GM18867 (cell line): ENCODE measurements around the gene TNFRSF13B.
A peak's percentile ranks its signal among the peaks of the same experiment; 100 is the strongest.
"Not testable (repeated sequence)": the region's sequence is repeated elsewhere in the genome, so short reads cannot be mapped to it uniquely, and the experiment has no call there.

ENCODE experiments used
- ATAC-seq: cut with Tn5 transposase; IDR thresholded peaks from one replicate; pipeline ENCODE4 v1.9.1; 2021; ENCODE audit warnings: mild to moderate bottlenecking, moderate library complexity; ENCODE audit not compliant: unreplicated experiment

TNFRSF13B gene

DNA sequence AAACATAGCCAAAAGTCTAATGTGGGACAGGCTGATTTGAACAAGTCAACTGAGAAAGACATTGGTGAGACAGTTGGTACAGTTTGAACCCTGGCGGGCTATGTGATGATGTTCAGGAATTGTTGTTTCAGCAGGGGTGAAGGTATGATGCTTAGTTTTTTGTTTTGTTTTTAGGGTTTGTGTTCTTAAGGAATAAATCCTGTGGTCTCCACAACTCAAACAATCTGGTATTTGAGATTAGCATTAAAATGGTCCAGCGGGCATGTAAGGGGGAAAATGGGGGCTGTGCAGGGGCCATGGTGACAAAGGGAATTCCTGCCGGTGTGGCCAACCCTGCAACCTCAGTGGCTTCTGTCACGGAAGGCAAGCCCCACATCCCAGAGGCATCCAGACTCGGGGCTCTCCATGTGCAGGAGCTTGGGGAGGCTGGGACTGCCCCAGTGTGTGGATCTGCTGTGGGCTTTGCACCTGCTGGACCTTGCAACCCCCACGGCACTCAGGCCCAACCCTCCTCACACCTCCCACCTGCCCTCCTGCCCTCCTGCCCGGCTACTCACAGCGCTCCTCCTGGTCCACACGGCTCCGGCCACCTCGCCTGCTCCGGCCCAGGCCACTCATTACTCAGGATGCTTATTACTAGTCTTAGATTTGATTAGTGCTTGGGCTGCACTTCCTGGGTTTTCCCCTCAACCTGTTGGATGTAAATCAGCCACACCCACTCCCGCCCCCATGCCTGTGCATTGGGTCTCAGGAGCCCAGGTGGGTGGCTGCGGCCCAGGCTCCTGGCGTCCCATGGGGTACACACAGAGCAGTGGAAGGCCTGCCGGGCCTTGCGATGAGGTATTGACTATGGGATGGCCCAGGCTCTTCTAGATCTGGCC is at the start of gene TNFRSF13B:
Gene TNFRSF13B, minus strand, starts transcription at position 661 of the 881 bp plus-strand sequence. Its CDS starts 43 bp downstream, at position 618.
- ATAC-seq: peak; percentile 32

DNA sequence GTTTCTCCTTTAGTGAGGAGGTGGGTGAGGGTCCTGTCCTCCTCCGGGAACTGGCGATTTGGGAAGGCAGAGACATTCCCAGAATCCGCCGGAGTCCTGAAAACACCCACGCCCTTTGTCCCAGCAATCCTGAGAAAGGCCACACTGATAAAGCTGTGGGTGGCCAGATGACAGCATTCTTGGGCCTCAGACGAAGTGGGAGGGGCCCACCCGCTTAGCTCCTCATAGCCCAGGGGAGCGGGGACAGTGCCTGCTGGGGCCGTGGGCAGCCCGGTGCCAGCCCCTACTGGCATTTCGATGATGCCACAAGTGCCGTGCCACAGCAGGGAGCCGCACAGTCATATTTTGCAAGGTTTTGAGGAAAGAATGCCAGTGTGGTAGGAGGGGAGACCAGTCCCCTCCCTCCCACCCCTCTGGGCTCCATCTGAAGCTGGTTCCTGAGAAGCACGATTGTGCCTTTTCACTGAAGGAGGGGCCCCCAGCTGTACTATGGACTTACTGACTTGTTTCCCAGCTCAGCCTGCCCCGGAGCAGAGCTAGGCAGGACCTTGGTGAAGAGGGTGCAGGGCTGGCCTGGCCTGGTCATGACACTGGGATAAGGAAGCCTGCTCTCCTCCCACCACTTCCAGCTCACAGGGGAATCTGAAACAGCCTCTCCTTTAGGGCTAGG is 49.4 kb upstream of the TNFRSF13B start:
- ATAC-seq: no peak

DNA sequence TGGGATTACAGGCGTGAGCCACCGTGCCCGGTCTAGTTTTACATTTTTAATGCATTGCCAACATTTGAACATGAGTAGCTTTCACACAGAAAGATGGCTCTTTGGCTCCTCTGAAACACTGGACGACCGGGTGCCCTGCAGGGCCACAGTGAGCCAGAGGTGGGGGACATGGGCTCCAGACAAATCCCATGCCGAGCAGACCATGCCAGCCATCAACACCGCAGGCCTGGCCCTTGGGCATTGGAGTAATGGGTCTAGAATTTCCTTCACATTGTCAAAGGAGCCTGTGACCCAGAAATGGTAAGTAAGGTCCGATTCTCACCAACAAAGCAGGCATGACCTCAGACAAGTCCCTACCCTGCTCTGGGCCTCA is 48.9 kb upstream of the TNFRSF13B start:
- ATAC-seq: no peak

DNA sequence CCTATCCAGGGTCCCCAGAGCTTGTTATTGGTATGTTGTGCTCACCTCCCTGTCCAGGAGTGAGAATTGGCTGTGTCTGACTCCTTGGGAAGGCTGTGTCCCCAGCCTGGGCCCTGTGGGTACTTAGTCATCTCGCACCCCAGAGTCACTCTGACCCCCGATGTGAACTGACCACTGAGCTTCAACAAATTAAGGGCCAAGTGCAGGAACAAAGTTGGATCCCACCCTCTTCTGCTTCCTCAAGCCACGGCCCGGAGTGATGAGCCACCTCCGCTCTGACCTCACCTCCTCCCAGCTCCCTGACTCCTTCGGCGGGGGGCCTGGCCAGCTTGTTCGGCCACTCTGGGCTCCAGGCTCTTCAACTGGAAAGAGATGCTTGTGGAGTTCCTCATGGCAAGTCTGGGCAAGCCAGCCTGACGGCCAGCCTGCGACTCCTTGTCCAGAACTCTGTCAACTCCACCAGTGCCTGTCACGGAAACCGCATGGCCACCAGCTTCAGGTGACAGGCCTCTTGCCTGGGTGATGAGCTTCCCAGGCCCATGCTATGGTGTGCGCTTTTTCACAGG is 48.1 kb upstream of the TNFRSF13B start:
- no peak for ATAC-seq

DNA sequence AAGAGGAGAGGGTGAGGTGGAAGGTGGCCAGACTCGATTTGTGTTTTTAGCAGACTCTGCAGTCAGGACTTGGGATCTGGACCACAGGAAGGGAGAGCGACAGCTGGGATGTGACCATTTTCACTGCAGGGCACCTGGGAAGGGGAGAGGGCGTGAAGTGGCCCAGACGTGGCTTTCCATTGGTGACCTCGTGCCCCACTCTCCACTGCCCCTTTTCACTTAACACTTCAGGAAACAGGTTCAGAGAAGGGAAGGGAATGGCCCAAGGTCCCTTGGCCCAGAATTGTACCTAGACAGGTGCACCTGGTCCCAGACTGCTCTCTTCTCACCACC is 47.5 kb upstream of the TNFRSF13B start:
- ATAC-seq: no peak

DNA sequence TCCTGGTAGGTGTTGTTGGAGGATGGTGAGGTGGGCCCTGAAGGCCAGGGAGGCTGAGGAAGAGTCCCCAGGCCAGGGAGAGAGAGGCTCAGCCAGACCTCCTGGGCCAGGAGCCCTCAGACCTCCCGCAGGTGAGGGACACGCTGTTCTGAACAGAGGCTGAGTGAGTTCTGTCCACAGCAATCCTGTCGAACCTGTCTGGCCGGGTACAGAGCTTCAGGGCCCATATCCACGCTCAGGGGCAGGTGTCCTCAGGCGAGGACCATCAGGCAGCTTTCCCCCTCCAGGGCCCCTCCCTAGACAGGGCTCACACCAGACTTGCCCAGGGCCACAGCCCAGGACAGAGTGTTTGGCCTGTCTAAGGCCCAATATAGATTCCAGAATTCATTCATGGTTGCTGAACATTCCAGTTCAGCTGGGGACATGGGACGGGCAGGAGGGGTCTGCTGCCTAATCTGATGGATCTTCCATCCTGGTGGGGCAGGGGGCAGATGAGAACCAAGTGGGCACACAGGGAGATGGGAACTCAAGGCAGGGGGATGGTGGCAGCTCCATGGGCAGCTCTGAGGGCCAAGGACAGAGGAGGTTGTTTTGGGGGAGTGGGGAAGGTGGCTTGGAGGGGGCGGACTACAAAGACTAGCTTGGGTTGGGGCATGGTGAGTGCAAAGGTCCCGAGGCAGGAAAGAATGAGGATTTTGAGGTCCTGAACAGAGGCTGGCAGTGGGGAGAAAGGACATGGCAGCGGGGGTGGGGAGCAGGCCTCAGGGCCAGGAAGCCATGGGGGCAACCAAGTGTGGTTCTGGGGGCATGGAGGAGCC is 46.9 kb upstream of the TNFRSF13B start:
- ATAC-seq: no peak

DNA sequence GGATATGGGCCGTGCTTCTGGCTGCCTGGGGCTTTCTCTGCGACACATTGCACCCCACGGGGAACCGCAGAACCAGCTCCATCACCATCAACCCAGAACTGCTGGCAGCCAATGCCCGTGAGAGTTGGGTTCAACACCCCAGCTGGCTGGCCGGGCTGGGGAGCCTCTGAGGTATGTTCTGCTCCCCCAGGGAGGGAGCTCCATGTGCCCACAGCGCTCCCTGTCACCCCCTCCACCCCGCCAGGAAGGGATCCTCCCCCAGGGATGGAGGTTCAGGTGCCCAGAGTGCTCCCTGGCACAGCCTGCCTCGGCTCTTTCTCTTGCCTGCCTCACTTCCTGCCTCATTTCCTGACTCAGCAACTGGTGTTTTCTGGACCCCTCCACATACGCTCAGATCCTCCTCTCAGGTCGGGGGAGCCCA is 46.1 kb upstream of the TNFRSF13B start:
- no peak for ATAC-seq

DNA sequence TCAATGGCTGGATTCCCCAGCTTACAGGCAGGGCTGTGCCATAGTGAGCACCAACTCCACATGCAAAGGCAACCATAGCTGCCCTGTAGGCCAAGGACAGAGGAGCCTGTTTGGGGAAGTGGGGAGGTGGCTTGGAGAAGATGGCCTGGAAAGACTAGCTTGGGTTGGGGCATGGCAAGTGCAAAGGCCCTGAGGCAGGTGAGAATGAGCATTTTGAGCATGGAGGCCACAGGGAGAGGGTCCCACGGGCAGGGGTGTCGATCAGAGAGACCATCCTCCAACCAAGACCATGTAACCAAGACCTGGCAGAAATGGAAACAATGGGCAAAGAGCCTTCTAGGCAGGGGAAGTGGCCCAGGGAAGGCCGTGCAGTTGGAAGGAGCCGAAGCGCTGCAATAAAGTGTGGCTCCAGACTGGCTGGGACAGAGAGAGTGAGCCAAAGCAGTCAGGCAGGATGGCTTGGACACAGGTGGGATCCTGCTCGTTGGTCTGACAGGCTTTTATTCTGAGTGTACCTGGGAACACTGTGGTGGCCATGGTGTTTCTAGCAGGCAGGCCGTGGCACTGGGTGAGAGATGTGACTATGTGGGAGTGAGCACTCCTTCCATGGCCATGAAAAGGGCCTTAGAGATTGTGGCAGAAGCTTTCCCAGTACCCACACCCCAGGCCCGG is 45.6 kb upstream of the TNFRSF13B start:
- ATAC-seq: no peak

DNA sequence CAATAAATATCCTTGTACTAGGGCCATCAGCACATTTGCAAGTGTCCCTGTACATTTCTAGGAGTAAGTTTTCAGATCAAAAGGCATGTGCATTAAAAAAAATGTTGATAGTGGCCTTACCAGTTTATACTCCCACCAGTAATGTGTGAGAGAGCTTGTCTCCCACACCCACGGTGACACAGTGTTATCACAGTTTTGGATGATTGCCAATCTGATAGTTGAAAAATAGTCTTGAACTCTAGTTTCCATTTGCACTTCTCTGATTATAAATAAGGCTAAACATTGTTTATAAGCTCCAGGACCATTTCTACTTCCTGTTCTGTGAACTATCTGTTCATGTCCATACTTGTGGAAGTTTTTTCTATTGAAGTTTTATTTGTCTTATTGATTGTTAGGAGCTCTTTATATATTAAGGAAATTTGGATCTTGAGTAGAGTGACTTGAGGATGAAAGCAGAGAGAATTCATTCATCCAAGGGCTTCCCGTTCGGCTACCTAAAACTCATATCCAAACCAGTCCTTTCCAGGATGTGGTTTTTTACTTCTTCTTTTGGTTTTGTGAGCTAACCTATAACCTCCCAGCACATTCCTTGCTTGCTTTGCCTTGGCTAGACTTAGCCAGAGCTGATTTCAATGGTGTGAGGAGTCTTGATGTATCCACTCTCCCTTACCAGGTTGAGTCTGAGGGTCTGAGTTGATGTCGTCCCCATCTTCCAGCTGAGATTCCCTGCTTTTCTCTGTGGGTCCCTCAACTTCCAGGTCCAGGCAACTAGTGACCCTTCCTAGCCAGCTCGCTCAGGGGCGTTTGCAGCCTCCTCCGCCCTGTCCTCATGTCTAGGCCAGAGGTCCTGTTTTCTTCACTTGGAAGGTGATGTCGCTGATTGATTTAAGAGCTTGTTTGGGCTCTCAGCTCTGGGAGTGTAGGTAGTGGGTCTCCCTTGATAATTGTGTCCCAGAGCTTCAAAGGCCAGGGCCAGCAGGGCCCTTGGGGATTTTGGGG is 44.6 kb upstream of the TNFRSF13B start:
- ATAC-seq: not testable (repeated sequence)

DNA sequence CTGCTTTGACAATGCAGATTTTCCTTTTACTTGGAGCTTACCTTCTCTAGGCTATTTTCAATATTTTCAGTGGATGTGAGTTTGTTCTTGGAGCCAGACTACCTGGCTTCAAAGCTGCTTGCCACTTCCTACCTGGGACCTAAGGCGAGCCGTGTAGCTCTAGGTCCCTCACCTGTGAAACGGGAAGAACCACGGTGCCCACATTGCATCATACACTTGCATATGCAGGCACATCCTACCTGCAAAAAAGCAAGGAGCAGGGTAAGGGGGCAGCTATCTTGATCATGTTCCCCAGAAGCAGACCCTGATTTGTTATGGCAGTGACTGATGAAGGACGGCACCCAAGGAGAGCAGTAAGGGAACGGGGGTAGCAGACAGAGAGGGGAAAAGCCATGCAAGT is 43.3 kb upstream of the TNFRSF13B start:
- no peak for ATAC-seq

DNA sequence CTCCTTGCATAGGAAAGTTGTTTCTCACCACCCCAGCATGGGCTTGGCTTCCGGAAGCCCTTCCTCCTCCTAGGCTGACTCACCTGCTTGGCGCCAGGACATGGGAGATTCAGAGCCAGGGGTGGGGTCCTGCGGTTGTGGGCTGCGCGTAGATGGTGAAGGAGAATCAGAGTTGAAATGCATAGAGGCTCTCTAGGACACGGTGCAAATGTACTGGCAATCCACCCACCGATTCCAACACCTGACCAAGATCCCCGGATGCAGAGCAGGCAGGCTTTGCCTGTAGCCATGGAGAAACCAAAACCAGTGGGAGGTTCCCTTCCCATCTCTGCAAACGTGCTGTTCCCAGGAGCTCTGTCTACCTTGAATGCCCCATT is 42.8 kb upstream of the TNFRSF13B start:
- not testable (repeated sequence) for ATAC-seq

DNA sequence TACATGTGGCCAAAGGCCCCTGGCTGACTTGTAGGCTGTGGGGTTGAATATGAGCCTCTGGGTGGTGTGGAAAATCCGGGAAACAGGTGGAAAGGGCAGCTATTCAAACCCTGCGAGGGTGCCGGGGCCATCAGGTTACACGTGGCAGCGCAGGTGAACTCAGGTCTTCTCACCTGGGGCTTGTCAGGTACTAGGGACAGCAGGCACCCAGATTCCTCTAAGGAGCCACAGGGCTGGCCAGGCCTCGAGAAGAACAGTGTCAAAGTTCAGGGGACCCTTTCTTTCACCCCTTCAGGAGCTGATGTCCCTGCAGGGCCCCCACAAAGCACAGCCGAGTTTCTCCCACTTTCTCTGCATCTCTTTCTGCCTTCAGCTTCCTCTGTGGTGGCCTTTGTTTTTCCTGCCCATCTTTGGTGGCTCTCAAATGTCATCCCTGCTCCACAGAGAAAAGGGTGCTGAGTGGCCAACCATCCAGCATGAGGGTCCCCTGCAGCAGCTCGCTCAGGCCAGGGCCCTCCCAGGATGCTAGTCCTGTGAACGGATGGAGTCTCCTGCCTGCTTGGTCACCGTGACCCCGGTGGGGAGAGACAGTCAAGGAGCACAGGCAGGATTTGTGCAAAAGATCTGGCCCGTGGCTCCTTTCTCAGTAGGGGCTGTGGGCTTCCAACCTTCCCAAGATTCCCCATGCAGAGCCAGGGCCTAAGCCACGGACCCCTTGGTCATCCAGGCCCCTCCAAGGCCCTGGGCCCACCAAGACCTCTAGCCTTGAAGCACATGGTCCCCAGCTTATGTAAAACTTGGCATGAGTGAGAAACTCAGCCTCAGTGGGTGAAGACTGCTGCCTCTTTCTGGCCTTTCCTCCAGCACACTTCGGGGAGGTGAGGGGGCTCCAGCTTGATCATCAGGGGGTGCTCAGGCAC is 42.2 kb upstream of the TNFRSF13B start:
- ATAC-seq: not testable (repeated sequence)

DNA sequence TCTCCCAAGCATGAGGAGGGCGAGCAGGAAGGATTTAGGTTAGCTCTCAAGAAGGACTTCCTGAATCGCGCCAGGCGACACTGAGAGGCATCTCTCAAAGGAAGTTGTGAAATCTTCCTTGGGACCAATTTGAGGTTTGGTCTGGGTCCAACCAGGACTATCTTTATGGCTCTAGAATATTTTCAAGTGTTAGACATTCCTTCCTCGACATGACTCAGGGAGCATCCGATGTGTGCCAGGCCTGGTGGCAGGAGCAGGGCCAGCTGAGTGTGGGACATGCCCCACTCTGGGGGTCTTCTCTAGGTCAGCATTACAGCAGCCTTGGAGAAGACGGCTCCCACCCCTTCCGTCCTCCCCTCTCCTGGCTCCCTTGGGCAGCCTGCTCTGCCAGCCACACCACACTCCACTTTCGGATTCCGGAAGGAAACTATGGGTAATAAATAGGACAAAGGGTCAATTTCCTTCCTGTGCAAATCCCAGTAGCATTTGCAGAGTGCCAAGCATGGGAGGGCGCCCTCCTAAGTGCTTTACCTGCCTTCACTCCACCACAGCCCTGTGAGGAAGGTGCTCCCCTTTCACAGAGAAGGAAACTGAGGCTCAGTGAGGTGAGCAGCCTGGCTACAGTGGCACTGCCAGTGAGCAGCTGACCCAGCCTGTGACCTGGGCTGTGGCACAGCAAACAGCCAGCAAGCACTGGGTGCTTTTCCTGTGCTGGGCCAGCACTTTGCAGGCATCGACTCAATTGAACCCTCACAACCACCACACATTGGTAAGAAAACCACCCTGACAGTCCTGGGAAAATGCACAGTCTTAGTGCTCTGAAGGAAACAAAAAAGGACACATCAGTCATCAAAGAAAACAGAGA is 39.4 kb upstream of the TNFRSF13B start:
- not testable (repeated sequence) for ATAC-seq

DNA sequence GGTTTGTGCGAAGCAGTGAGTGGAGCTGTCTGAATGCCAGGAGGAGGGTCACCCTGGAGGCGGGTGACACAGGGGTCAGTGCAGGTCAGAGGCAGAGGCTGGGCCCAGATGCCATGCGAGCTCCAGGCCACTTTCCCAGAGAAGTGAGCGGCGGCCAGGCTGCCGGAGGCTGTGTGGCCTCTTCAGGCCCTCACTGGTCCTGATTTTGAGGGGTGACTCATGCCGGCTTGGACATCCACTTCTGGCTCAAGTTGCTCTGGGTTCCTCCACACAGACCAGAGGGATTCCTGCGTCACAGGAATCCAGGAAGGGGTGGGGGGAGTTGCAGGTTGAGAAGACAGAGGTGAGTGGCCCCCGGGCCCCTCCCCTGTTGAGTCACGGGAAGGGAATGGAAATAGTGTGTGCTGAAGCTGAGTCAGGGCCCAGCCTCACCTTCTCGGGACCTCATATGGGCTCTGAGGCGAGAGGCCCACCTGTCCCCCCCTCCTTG is 38.7 kb upstream of the TNFRSF13B start:
- ATAC-seq: not testable (repeated sequence)

DNA sequence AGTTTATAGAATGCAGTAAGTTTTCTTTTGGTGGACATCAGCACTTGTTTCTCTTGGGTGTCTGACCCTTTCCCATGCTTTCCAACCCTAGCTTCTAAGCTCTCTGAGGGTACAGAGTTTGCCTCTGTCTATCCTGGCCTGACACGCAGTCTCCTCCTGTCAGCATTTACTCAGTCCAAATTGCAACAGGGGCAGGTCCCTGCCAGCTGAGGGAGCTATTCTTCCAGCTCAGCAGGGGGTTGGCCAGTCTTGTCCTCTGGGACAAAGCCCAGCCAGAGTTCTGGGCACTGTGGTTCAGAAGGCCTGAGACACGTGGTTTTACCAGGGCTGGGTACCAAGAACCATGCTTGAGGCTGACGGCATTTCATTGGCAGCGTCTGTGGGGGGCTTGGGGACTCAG is 38.1 kb upstream of the TNFRSF13B start:
- ATAC-seq: not testable (repeated sequence)

DNA sequence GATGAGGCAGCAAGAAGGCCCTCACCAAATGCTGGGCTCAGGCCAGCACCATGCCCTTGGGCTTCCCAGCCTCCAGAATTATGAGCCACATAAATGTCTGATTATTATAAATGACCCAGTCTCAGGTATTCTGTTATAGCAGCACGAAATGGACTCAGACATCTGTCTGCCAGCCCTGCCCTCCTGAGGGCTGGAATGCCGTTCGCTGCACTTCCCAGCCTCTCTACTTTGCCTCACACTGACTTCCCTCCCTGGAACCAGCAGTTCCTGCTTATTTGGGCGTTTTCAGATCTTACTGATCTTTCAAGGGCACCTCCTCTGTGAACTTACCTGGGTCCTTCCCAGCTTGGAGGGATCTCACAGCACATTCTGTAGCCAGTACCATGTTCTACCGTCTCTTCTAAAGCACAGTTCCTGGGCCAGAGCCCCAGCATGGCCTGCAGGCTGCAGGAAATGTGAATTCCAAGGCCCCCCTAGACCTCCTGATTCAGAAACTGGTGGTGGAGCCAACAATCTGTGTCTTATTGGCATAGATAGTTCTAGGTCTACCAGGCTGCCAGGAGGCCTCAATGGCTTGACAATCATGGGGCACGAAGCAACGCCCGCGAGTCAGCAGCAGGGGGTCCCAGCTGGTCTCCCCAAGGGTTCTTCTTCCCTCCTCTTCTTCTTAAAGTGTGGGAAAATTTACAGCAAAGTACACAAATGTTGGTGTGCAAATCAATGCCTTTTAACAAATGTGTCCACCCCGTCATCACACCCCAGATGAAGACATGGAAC is 36.9 kb upstream of the TNFRSF13B start:
- not testable (repeated sequence) for ATAC-seq
